ENCODE results near the gene JAKMIP2. TPM values are rescaled to one million over a fixed set of nuclear protein-coding genes. Genes with fewer than 3 reads are reported as not detected.

Gene JAKMIP2
- total and polyA plus RNA-seq, 10 of the 15 experiments (the other 5 are each of a cell fraction or from before 2014, with no cell fraction given): 0.51 to 1.8 (median 0.89) TPM

GRCh38 chr5:147737921-147738320 lies 44.6 kb downstream of the JAKMIP2 start:
- Histone ChIP-seq H3K27me3 (replicated peaks in 1 of 2; ENCODE audit: control insufficient read depth in 2 of 2, insufficient read depth in 2 of 2, low read length in 1 of 2) (no peaks in the 10 kb centered on the region), H3K27ac (ENCODE audit: control insufficient read depth, insufficient read depth) (no peak overlapping the region), H3K4me1 (ENCODE audit: control insufficient read depth, insufficient read depth, low read length) (no peaks in the 10 kb centered on the region), H2AFZ (ENCODE audit: control insufficient read depth, low read depth, low read length) (no peak overlapping the region), H3K9ac (ENCODE audit: control insufficient read depth, insufficient read depth, low read length) (no peak overlapping the region), H3K79me2 (ENCODE audit: control insufficient read depth, insufficient read depth, low read length) (no peaks in the 10 kb centered on the region), H3K4me2 (ENCODE audit: control insufficient read depth, insufficient read depth) (no peak overlapping the region), H3K4me3 (no peak overlapping the region), H3K36me3 (ENCODE audit: control insufficient read depth in 2 of 2, insufficient read depth in 2 of 2, low read length in 1 of 2) (no peaks in the 10 kb centered on the region), H3K9me3 (replicated peaks; ENCODE audit: control insufficient read depth, insufficient read depth, low read length) (no peaks in the 10 kb centered on the region), H4K20me1 (ENCODE audit: control insufficient read depth, insufficient read depth) (no peaks in the 10 kb centered on the region)
- RAD21 ChIA-PET (ENCODE audit: unreplicated experiment): no interaction called here
- POLR2A ChIA-PET: no interaction called here
- WGBS (ENCODE audit: insufficient coverage, insufficient replicate concordance, low lambda C conversion rate, missing lambda C conversion rate): 0% methylated on average over 3 of the region's 3 CpGs
- no peak for TF ChIP-seq MAX (IDR thresholded peaks at IDR 0.05; ENCODE audit: low read depth, low read length)
- no peak for TF ChIP-seq MLLT1 (IDR thresholded peaks at IDR 0.05)
- no peak for TF ChIP-seq CBFB (IDR thresholded peaks at IDR 0.05; ENCODE audit: low read depth)
- in situ Hi-C loops (cut with MboI) (no loop called here), intact Hi-C loops (cut with micrococcal nuclease; ENCODE audit: unreplicated experiment) (no loop called here)
- FAIRE-seq (no peak), DNase-seq (ENCODE audit: low read depth, low spot score) (no peak), ATAC-seq (no peak)
- SMC1A ChIA-PET (ENCODE audit: uncharacterized antibody, unreplicated experiment): no interaction called here
- BruUV-seq (replicated peaks): no TSS peak
- CTCF ChIA-PET: interaction anchor here (0.6 kb wide), 1 partner anchor 548 kb away, joined by 3 read pairs; no protein-coding TSS in a partner anchor

- no peak for FAIRE-seq
- Histone ChIP-seq H3K27me3 (replicated peaks in 1 of 2; ENCODE audit: control insufficient read depth in 2 of 2, insufficient read depth in 2 of 2, low read length in 1 of 2) (no peaks in the 10 kb centered on the region), H3K27ac (ENCODE audit: control insufficient read depth, insufficient read depth) (no peak overlapping the region), H2AFZ (ENCODE audit: control insufficient read depth, low read depth, low read length) (no peak overlapping the region), H3K79me2 (ENCODE audit: control insufficient read depth, insufficient read depth, low read length) (no peaks in the 10 kb centered on the region), H4K20me1 (ENCODE audit: control insufficient read depth, insufficient read depth) (no peaks in the 10 kb centered on the region), H3K4me2 (ENCODE audit: control insufficient read depth, insufficient read depth) (no peak overlapping the region), H3K9me3 (replicated peaks; ENCODE audit: control insufficient read depth, insufficient read depth, low read length) (no peaks in the 10 kb centered on the region), H3K4me3 (no peak overlapping the region), H3K36me3 (ENCODE audit: control insufficient read depth in 2 of 2, insufficient read depth in 2 of 2, low read length in 1 of 2) (no peaks in the 10 kb centered on the region), H3K9ac (ENCODE audit: control insufficient read depth, insufficient read depth, low read length) (no peak overlapping the region), H3K4me1 (ENCODE audit: control insufficient read depth, insufficient read depth, low read length) (no peaks in the 10 kb centered on the region)
- POLR2A ChIA-PET: no interaction called here
- no peak for DNase-seq (ENCODE audit: low read depth, low spot score)
- BruUV-seq (replicated peaks): no TSS peak
- SMC1A ChIA-PET (ENCODE audit: uncharacterized antibody, unreplicated experiment): interaction anchor here (1.1 kb wide), 1 partner anchor 9 kb away, joined by 3 read pairs; no protein-coding TSS in a partner anchor
- RAD21 ChIA-PET (ENCODE audit: unreplicated experiment): no interaction called here
- CTCF ChIA-PET: no interaction called here
- in situ Hi-C loops (cut with MboI): no loop called here
- intact Hi-C loops (cut with micrococcal nuclease; ENCODE audit: unreplicated experiment): no loop called here
- no peak for ATAC-seq
- no peak for TF ChIP-seq MTA3 (IDR thresholded peaks at IDR 0.05; ENCODE audit: borderline replicate concordance, low read length)
- TF ChIP-seq YBX1 (IDR thresholded peaks at IDR 0.05): no peak
- TF ChIP-seq MEF2B (IDR thresholded peaks at IDR 0.05; ENCODE audit: partially characterized antibody, poor library complexity, severe bottlenecking): no peak
- no peak for TF ChIP-seq CTCF (IDR thresholded peaks at IDR 0.05 in 2 of 3, conservative IDR thresholded peaks at IDR 0.05 in 1 of 3; ENCODE audit: control insufficient read depth in 2 of 3, extremely low read depth in 1 of 3, insufficient read depth in 1 of 3, low read depth in 3 of 3, low read length in 3 of 3)
- TF ChIP-seq NR2C2 (IDR thresholded peaks at IDR 0.05; ENCODE audit: borderline replicate concordance, control insufficient read depth, insufficient read length, low read depth): no peak
- TF ChIP-seq ZBED1 (IDR thresholded peaks at IDR 0.05; ENCODE audit: borderline replicate concordance): no peak
- no peak for TF ChIP-seq CBX3 (IDR thresholded peaks at IDR 0.05; ENCODE audit: borderline replicate concordance, low read depth)
- no peak for TF ChIP-seq IKZF2 (IDR thresholded peaks at IDR 0.05)
- no peak for TF ChIP-seq HDAC2 (IDR thresholded peaks at IDR 0.05)
Observed at GRCh38 chr5:147735621-147736125, 46.9 kb downstream of the JAKMIP2 start.

Measured in GM12878 (cell line).